ENCODE data around the gene TCEAL1. TPM values are rescaled to one million over a fixed set of nuclear protein-coding genes. Genes with fewer than 3 reads are reported as not detected.

Gene TCEAL1
- total and polyA plus RNA-seq, 2 of the 13 experiments (the other 11 are each of a cell fraction or from before 2014, with no cell fraction given): 11.2 to 14.8 TPM

- Histone ChIP-seq H3K4me1 (ENCODE audit: insufficient read depth, low read length) (no peaks in the 10 kb centered on the region), H3K4me2 (ENCODE audit: low read depth, low read length) (no peak overlapping the region), H3K4me3 (replicated peaks in 1 of 3; ENCODE audit: insufficient read depth in 1 of 3, low read depth in 2 of 3, low read length in 3 of 3) (no peak overlapping the region), H3K79me2 (ENCODE audit: insufficient read depth, low read length) (peaks cover 2% of the 10 kb centered on the region), H3K9me3 (ENCODE audit: low read length) (no peaks in the 10 kb centered on the region), H3K9ac (ENCODE audit: insufficient read depth, low read depth, low read length) (no peak overlapping the region), H4K20me1 (ENCODE audit: insufficient read depth, low read length) (no peaks in the 10 kb centered on the region), H3K27ac (ENCODE audit: extremely low read length, insufficient read depth, low read length) (no peak overlapping the region), H3K36me3 (replicated peaks in 1 of 2; ENCODE audit: control insufficient read depth in 1 of 2, insufficient read depth in 2 of 2, low read length in 2 of 2) (no peaks in the 10 kb centered on the region), H2AFZ (ENCODE audit: low read length) (no peak overlapping the region), H3K27me3 (ENCODE audit: control insufficient read depth in 1 of 2, insufficient read depth in 2 of 2, low read length in 2 of 2) (no peaks in the 10 kb centered on the region)
- WGBS (ENCODE audit: low lambda C conversion rate): no CpG with 5 or more reads among the region's 4 CpGs
- in situ Hi-C loops (cut with HindIII; ENCODE audit: extremely low pct_ligation_motif_present, low pct_unique_long_range_greater_than_20kb) (no loop called here), intact Hi-C loops (cut with micrococcal nuclease; ENCODE audit: unreplicated experiment) (no loop called here)
- ATAC-seq: no peak
- no peak for TF ChIP-seq ZNF460 (CRISPR knock-in tag; IDR thresholded peaks at IDR 0.05; ENCODE audit: borderline replicate concordance)
- TF ChIP-seq ZNF354B (CRISPR knock-in tag; IDR thresholded peaks at IDR 0.05): no peak
- TF ChIP-seq HCFC1 (IDR thresholded peaks at IDR 0.05; ENCODE audit: low read depth, low read length): no peak
- TF ChIP-seq ZNF574 (CRISPR knock-in tag; IDR thresholded peaks at IDR 0.05): no peak
- TF ChIP-seq ZBTB26 (CRISPR knock-in tag; IDR thresholded peaks at IDR 0.05; ENCODE audit: borderline replicate concordance): no peak
- TF ChIP-seq EEA1 (CRISPR knock-in tag; IDR thresholded peaks at IDR 0.05; ENCODE audit: borderline replicate concordance): no peak
- no peak for TF ChIP-seq SP140L (CRISPR knock-in tag; IDR thresholded peaks at IDR 0.05; ENCODE audit: borderline replicate concordance)
- no peak for TF ChIP-seq ZNF891 (CRISPR knock-in tag; IDR thresholded peaks at IDR 0.05)
- TF ChIP-seq BHLHE40 (IDR thresholded peaks at IDR 0.05; ENCODE audit: low read length): no peak
- no peak for TF ChIP-seq ZNF263 (CRISPR knock-in tag; IDR thresholded peaks at IDR 0.05)
- TF ChIP-seq NFKB2 (CRISPR knock-in tag; IDR thresholded peaks at IDR 0.05; ENCODE audit: borderline replicate concordance): no peak
- TF ChIP-seq ISL2 (CRISPR knock-in tag; IDR thresholded peaks at IDR 0.05): no peak
- TF ChIP-seq ZNF879 (CRISPR knock-in tag; IDR thresholded peaks at IDR 0.05): no peak
- no peak for TF ChIP-seq DMAP1 (CRISPR knock-in tag; IDR thresholded peaks at IDR 0.05)
- no peak for TF ChIP-seq FOXK1 (CRISPR knock-in tag; IDR thresholded peaks at IDR 0.05; ENCODE audit: borderline replicate concordance, low read depth)
- no peak for TF ChIP-seq SSRP1 (CRISPR knock-in tag; IDR thresholded peaks at IDR 0.05)
- no peak for TF ChIP-seq KMT2A (CRISPR knock-in tag; IDR thresholded peaks at IDR 0.05)
- no peak for TF ChIP-seq ZNF609 (CRISPR knock-in tag; IDR thresholded peaks at IDR 0.05; ENCODE audit: borderline replicate concordance)
- TF ChIP-seq SIX1 (CRISPR knock-in tag; IDR thresholded peaks at IDR 0.05; ENCODE audit: borderline replicate concordance): no peak
- BruUV-seq (replicated peaks): no TSS peak
- no peak for FAIRE-seq
- DNase-seq (ENCODE audit: low spot score): no peak
- ChIA-PET CTCF (ENCODE audit: low intra/inter-chr PET ratio, low total read pairs) (no interaction called here), POLR2A (no interaction called here)
These were observed 4.7 kb upstream of the TCEAL1 start for GRCh38 chrX:103624111-103624510.
